A673 (cell line): ENCODE results near the gene SGSM2.

Experiments
- EZH2 ChIP-seq: fragments of 200-600 bp; sonication (generic); IDR thresholded peaks from 2 replicates; pipeline ENCODE4 v1.6.1; 2017; ENCODE audit warnings: borderline replicate concordance, low read depth, mild to moderate bottlenecking, mixed read lengths, antibody characterized with exemption, low read length; ENCODE audit not compliant: poor library complexity, severe bottlenecking
- TF ChIP-seq, protein P1 (sequence below): fragments of 300-800, 200-600 bp; sonication (generic); conservative IDR thresholded peaks from 2 replicates; pipeline ENCODE4 v1.5.1; 2017; ENCODE audit warnings: low read depth, mild to moderate bottlenecking, antibody characterized with exemption, low read length, moderate library complexity, mixed read lengths

DNA sequence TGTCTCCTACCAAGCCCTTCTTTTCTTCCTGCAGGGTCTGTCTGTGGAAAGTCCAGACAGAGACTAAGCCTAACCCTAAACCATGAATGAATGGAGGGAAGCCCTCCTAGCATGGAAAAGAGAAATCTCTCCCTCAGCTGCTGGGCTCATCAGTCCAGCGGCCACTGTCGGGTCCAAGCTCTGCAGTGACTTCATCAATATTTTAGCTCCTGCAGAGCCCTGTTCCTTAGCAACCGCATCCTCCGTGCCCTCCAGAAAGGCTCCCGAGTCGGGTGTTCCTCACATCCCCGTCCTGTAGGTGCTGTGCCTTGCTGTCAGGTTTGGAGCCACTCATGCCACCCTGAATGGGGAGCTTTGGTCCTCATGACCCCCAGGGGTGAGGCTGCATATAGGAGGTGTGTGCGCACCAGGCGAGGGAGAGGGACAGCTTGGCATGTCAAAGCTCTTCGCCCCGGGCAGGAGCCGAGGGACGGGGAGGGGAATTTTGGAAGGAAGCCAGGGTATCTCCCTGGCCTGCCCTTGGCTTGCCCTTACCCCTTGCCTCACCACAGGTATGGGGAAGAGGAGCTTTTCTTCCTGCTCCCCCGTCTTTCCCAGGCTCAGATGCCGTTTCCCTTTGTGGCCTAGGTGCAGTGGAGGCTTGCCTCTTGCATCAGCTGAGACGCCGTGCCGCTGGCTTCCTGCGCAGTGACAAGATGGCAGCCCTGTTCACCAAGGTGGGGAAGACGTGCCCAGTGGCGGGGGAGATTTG is 23.9 kb downstream of the SGSM2 start:
- TF ChIP-seq, protein P1, sequence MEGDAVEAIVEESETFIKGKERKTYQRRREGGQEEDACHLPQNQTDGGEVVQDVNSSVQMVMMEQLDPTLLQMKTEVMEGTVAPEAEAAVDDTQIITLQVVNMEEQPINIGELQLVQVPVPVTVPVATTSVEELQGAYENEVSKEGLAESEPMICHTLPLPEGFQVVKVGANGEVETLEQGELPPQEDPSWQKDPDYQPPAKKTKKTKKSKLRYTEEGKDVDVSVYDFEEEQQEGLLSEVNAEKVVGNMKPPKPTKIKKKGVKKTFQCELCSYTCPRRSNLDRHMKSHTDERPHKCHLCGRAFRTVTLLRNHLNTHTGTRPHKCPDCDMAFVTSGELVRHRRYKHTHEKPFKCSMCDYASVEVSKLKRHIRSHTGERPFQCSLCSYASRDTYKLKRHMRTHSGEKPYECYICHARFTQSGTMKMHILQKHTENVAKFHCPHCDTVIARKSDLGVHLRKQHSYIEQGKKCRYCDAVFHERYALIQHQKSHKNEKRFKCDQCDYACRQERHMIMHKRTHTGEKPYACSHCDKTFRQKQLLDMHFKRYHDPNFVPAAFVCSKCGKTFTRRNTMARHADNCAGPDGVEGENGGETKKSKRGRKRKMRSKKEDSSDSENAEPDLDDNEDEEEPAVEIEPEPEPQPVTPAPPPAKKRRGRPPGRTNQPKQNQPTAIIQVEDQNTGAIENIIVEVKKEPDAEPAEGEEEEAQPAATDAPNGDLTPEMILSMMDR: no peak
- no peak for TF ChIP-seq EZH2
